Upper lobe of right lung (tissue), 1 donor: ENCODE measurements around the gene ADAMTSL5. TPM values are rescaled to one million over a fixed set of nuclear protein-coding genes. Genes with fewer than 3 reads are reported as not detected.
"Not testable (repeated sequence)": the region's sequence is repeated elsewhere in the genome, so short reads cannot be mapped to it uniquely, and the experiment has no call there.

Source experiments
- ATAC-seq: fragments of 200-7000 bp; cut with Tn5 transposase; one replicate; pipeline ENCODE4 v1.9.1; 2020; ENCODE audit warnings: mild to moderate bottlenecking, moderate library complexity
- DNase-seq: peaks from one replicate; pipeline ENCODE4 v3.0.0-alpha.2; 2020
- H3K27ac ChIP-seq: fragments of 200-600 bp; one replicate; pipeline ENCODE4 v1.8.0; 2022
- H3K27me3 ChIP-seq: fragments of 200-600 bp; one replicate; pipeline ENCODE4 v1.8.0; 2022; ENCODE audit warnings: mild to moderate bottlenecking
- H3K36me3 ChIP-seq: fragments of 200-600 bp; one replicate; pipeline ENCODE4 v1.8.0; 2022
- H3K4me1 ChIP-seq: fragments of 200-600 bp; one replicate; pipeline ENCODE4 v1.8.0; 2022
- H3K4me3 ChIP-seq: fragments of 200-600 bp; one replicate; pipeline ENCODE4 v1.8.0; 2022; ENCODE audit warnings: mild to moderate bottlenecking
- H3K9me3 ChIP-seq: fragments of 200-600 bp; one replicate; pipeline ENCODE4 v1.8.0; 2022
- CTCF ChIP-seq: fragments of 200-600 bp; IDR thresholded peaks from one replicate; pipeline ENCODE4 v1.8.0; 2022; ENCODE audit warnings: antibody characterized with exemption
- intact Hi-C: fragments of 100-400 bp; cut with DNase I; formaldehyde crosslinking; loops from one replicate; pipeline ENCODE4 v1.11.0; 2022
- total RNA-seq: library from RNA; stranded (reverse); fragmentation: NEBNext Ultra II Directional; extraction: Animal tissue kit (Norgen Biotek cat#: 25700); gene quantifications from one replicate; pipeline ENCODE4 v1.2.1, GENCODE V29; 2021
- donor health status: DM: no; HTN: yes; CAD: no; lungs with severe emphysema.

Gene ADAMTSL5
- total RNA-seq, 1 donor from 2014 or later: 4.8 TPM

- Histone ChIP-seq H3K36me3 (no peaks in the 10 kb centered on the region), H3K27me3 (peaks cover 12% of the 10 kb centered on the region), H3K9me3 (no peaks in the 10 kb centered on the region), H3K4me1 (no peaks in the 10 kb centered on the region), H3K27ac (no peak overlapping the region), H3K4me3 (no peak overlapping the region)
- intact Hi-C loops: loop anchor here (10.0 kb wide), 2 partner anchors 134 to 224 kb away; no protein-coding TSS in a partner anchor
- ATAC-seq (no peak), DNase-seq (no peak)
- TF ChIP-seq CTCF: no peak
Measured at GRCh38 chr19:1540365-1540925, 27.6 kb upstream of the ADAMTSL5 start.

GRCh38 chr19:1539749-1540148 is 26.9 kb upstream of the ADAMTSL5 start:
- ATAC-seq, H3K9me3 ChIP-seq, H3K36me3 ChIP-seq, DNase-seq, H3K27ac ChIP-seq, H3K4me3 ChIP-seq, H3K4me1 ChIP-seq: not testable (repeated sequence)
- intact Hi-C loops: loop anchor here (10.0 kb wide), 2 partner anchors 135 to 225 kb away; no protein-coding TSS in a partner anchor
- H3K27me3 ChIP-seq: peaks cover 12% of the 10 kb centered on the region

GRCh38 chr19:1538978-1539377 is 26.2 kb upstream of the ADAMTSL5 start:
- Histone ChIP-seq H3K27ac (no peak overlapping the region), H3K4me1 (no peaks in the 10 kb centered on the region), H3K9me3 (no peaks in the 10 kb centered on the region), H3K36me3 (no peaks in the 10 kb centered on the region), H3K27me3 (peaks cover 12% of the 10 kb centered on the region), H3K4me3 (no peak overlapping the region)
- no peak for ATAC-seq
- TF ChIP-seq CTCF: no peak
- DNase-seq: no peak
- intact Hi-C loops: no loop called here

GRCh38 chr19:1535699-1536098 is 22.9 kb upstream of the ADAMTSL5 start:
- ATAC-seq, H3K4me3 ChIP-seq, H3K4me1 ChIP-seq, H3K9me3 ChIP-seq, H3K27ac ChIP-seq, H3K36me3 ChIP-seq, intact Hi-C loops, DNase-seq: not testable (repeated sequence)
- peaks cover 30% of the 10 kb centered on the region for H3K27me3 ChIP-seq

- TF ChIP-seq CTCF: no peak
- H3K27ac ChIP-seq: no peak overlapping the region
- H3K36me3 ChIP-seq: no peaks in the 10 kb centered on the region
- no peaks in the 10 kb centered on the region for H3K4me1 ChIP-seq
- ATAC-seq: peak; percentile 28
- no peaks in the 10 kb centered on the region for H3K9me3 ChIP-seq
- DNase-seq: no peak
- H3K4me3 ChIP-seq: no peak overlapping the region
- H3K27me3 ChIP-seq: peaks cover 30% of the 10 kb centered on the region
- intact Hi-C loops: no loop called here
Measured at GRCh38 chr19:1534972-1535371, 22.2 kb upstream of the ADAMTSL5 start.

- Histone ChIP-seq H3K4me1 (no peaks in the 10 kb centered on the region), H3K27me3 (peaks cover 38% of the 10 kb centered on the region), H3K27ac (no peak overlapping the region), H3K36me3 (no peaks in the 10 kb centered on the region), H3K9me3 (no peaks in the 10 kb centered on the region), H3K4me3 (no peak overlapping the region)
- ATAC-seq: no peak
- intact Hi-C loops: no loop called here
- no peak for TF ChIP-seq CTCF
- DNase-seq: no peak
Measured at GRCh38 chr19:1533510-1534150, 20.8 kb upstream of the ADAMTSL5 start.
